Astrocyte of the hippocampus (primary cell): ENCODE results near the gene PRR7.

Source experiments
- DNase-seq: peaks from one replicate; pipeline ENCODE4 v3.0.0; 2011; ENCODE audit warnings: low read depth, low spot score

Gene PRR7

DNA sequence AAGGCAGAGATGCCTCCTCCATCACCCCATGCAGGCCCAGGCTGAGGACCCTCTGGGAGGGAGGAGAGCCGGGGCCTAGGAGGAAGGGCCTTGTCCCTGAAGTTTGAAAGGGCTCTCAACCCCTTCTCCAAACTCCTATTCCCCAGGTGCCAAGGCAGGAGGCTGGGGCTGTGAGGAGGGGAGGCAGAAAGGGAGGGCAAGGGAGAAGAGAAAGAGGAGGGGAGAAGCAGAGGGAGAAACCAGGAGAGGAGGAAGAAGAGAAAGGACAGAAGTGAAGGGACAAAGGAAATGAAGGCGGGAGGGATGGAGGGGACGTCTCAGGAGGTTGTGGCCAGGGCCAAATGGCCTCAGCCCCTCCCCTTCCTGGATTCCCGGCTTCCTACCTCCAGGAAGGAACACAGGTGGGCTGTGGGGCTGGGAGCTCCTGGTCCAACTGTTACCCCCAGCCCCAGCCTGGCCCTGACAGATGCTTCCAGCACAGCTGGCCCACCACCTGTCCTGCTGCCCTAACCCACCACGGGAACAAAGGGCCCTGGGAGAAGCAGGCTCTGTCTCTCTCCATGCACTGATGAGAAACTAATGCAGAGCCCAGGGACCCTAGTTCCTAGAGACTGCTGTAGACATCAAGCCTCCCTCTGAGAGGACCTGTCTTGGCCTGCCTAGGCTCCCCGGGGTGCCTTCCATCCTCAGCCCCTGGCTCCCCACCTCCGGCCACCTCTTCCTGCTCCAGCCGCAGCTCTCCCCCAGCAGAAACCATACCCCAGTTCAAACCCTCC is 23.3 kb downstream of the PRR7 start:
- DNase-seq = no peak

GRCh38 chr5:177470759-177471536 is 24.3 kb downstream of the PRR7 start:
- DNase-seq = peak; percentile 54

DNA sequence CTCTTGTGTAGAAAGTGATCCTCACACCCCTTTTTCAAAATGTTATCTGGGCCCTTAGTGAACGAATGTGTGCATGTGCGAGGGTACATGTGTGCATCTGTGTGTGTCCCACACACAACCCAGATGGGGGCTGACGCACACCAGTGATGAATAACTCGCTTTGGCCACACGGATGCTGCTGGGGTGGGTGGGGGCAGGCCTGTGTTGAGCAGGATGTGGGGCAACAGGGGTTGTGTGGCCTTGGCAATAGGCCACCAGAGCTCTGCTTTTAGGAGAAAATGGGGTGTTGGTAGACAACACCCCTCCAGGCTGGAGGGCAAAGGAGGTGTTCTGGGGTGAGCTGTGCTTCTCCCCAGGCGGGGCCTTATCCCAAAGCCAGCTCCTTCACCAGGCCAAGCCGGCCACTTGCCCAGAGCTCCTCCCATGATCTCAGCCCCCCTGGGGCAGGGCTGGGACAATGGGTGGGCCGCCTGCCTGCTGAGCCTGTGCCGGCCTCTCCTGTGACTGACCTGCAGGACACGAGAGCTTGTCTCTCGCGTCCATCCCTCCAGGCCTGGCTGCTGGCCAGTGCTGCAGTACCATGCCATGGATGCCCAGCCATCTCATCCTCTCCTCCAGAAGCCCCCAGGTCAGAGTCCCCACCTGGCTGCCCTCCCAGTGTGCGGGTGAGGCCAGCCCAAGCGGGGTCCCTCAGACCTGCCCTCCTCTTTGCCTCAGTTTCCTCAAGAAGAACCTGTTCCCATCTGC is 25.2 kb downstream of the PRR7 start:
- peak; percentile 53 for DNase-seq

GRCh38 chr5:177472460-177473442 is 26.1 kb downstream of the PRR7 start:
- peak; percentile 80 for DNase-seq

GRCh38 chr5:177473443-177474001 is 26.9 kb downstream of the PRR7 start, which contains the start of gene DBN1:
Gene DBN1, minus strand, starts transcription at chr5:177473634. Its CDS starts 113 bp downstream, at chr5:177473521.
- peak; percentile 88 for DNase-seq

- DNase-seq = no peak
Observed at GRCh38 chr5:177474002-177474476, 27.4 kb downstream of the PRR7 start.

DNA sequence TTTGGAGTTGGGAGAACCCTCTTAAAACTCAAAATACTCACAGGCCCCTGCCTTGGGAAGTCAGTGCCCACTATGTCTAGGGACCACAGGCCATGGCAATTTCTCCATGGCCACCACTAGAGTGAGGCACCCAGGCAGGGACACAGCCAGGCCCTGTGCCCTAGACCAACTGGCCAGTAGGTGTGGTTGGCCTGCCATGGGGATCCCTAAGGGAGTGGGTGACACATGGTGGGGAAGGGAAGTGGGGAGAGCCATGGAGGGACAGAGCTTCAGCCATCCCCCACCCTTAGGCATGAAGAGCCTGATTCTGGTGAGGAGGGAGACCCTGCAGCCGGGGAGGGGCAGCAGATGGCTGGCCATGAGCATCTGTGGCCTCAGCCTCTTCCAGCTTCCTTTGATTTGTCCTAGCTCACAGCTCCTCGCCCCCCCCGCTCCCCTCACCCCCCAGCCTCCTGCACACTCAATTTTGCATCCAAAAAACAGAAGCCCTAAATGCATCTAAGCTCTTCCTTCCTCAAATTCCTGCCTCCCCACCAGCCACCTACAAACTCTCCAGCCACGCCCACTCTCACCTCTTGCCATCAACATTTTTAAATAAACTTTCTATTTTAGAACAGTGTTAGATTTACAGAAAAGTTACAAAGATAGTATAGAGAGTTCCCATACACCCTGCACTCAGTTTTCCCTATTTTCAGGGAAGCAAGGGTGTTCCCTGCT is 28.4 kb downstream of the PRR7 start:
- DNase-seq = peak; percentile 32

DNA sequence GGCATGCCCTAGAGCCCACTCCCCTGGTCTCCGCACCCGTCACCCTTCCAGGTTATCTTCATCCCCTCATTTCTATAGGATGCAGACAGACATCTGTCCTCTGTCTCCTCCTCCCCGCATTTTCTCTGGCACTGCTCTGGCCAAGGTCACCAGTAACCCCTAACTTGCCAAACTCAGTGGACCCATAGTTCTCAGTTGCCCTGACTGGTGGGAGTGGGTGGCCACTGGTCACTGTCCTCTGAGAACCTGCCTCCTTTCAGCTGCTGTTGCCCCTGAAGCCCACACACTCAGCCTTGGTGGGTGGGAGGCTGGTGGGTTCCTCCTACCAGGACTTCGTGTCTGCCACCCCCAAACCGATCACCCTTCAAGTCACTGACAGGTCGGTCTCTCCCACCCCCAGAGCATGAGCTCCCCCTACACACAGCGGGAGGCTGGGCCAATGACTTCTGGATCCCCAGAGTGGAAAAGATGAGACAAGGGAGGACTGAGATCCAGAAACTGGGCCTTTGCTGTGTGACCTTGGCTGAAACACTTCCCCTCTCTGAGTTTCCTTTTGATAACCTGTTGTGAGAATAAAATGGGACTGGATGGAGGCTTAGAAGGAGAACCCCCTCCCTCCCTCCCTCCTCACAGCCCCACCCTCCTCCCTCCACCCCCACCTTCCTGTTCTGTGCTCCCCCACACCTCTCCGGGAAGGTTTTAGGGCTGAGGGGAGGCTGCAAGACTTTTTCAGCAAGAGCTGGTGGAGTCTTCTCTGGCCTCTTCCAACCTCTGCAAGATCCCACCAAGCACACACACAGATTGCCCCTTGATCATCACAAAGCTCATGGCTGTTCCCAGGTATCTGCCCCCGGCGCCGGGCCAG is 29.2 kb downstream of the PRR7 start:
- peak; percentile 37 for DNase-seq

GRCh38 chr5:177476531-177477233 is 30.1 kb downstream of the PRR7 start:
- DNase-seq = peak; percentile 81

- peak; percentile 53 for DNase-seq
Observed at GRCh38 chr5:177477701-177478477, 31.3 kb downstream of the PRR7 start.

DNA sequence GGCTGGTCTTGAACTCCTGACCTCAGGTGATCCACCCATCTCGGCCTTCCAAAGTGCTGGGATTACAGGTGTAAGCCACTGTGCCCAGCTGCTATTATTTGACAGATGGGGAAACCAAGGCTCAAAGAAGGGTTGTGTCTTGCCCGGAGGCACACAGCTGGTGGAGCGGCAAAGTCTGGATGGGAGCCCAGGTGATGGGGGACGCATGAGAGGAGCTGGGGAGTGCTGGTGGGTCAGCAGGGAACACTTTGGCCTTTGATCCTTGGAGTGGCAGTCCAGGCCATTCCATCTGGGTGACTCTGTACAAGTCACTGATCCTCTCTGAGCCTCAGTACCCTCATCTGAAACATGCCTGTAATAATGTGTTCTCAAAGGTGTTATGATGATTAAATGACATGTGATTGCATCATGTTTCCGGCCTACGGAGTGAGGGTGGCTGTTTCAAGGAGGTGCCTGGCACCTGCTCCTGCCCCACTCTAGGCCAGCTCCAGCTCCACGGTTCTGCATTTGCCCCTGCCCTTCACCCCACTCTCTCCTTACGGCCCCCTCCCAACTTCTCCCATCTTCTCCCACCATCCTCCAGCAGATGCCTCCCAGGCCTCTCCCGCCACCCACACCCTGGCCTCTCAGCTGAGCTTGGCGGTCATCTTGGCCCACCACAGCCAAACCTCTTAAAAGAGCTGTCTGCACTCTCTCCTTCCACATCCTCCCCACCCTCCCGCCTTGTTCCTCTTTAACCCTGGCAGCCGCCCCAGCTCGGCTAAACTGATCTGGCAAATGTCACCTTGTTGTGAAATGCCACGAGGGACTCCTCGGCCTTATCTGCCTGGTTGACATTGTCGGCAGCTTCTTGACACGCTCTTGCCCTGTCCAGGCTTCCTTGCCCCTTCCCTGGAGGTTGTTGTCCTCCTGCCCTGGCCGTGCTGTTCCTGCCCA is 32.4 kb downstream of the PRR7 start:
- DNase-seq = peak; percentile 59

- peak; percentile 55 for DNase-seq
Observed at GRCh38 chr5:177479774-177480173, 33.2 kb downstream of the PRR7 start.

GRCh38 chr5:177482359-177482795 is 35.8 kb downstream of the PRR7 start:
- no peak for DNase-seq

DNA sequence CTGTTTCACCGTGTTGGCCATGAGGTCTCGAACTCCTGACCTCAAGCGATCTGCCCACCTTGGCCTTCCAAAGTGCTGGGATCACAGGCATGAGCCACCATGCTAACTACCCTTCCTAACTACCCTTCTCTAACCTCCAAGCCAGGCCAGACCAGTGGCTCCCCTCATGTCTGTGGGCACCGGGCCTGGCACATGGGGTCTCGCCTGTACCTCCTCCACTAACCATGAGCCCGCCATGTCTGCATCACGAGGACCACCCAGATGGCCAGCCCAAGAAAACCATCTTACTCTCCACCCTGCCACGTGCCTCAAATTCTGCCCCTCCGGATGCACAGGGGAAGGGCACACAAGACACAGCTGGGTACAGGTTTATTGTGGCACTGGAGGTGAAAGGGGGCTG is 36.4 kb downstream of the PRR7 start:
- peak; percentile 7 for DNase-seq

DNA sequence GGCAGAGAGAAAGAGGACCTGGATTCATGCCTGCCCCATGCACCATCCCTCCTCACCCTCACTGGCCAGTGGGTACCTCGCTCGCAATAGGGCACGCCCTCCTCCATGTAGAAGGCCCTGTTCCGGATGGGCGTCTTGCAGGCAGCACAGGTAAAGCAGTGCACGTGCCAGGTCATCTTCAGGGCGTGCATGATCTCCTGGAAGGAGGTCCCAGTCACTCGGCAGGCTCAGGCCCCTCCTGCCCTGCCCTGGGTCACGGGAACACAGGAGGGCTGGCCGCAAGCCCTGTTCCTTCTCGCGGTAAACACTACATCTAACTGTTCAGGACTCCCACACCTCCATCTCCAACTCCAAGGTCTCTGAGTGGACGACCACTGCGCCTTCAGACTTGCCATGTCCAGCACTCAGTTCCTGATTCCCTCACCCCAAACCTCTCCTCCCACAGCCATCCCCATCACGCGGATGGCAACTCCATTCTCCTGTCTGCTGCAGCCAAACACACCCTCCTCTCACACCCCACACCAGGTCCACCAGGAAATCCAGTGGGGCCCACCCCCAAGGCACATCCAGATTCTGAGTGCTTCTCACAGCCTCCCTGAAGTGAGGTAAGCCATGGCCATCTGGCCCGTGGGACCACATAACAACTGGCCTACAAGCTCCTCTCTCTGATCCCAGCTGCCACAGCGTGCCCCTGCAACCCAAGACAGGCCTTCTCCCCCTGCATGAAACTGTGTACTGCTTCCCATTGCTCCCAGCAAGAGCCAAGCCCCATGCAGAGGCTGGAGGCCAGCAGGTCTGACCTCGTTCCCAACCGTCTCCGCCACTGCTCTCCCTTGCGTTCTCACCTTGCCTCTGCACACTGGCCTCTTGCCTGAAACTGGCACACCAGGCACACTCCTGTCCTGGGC is 37.6 kb downstream of the PRR7 start:
- no peak for DNase-seq
